HL-60 (cell line): ENCODE results near the gene DLL3.

ENCODE experiments used
- CTCF ChIP-seq: IDR thresholded peaks from one replicate; pipeline ENCODE4 v1.5.1; 2011; ENCODE audit warnings: low read length, control low read depth, inconsistent platforms; ENCODE audit not compliant: insufficient read depth
- GABPA ChIP-seq: IDR thresholded peaks from 2 replicates; pipeline ENCODE4 v1.6.1; 2012; ENCODE audit warnings: low read depth
- POLR2AphosphoS5 ChIP-seq: IDR thresholded peaks from 2 replicates; pipeline ENCODE4 v1.6.1; 2012; ENCODE audit warnings: low read depth
- REST ChIP-seq: IDR thresholded peaks from 2 replicates; pipeline ENCODE4 v1.6.1; 2012; ENCODE audit warnings: low read depth; ENCODE audit not compliant: insufficient replicate concordance
- SPI1 ChIP-seq: IDR thresholded peaks from 2 replicates; pipeline ENCODE4 v1.6.1; 2012; ENCODE audit warnings: low read depth, mild to moderate bottlenecking, borderline replicate concordance

GRCh38 chr19:39553082-39553652 is 54.4 kb downstream of the DLL3 start:
- TF ChIP-seq CTCF (no peak), REST (no peak), GABPA (no peak), POLR2AphosphoS5 (no peak), SPI1 (no peak)
